Fibroblast of mammary gland (primary cell): ENCODE results near the gene NLRP5.

Experiments used
- DNase-seq: peaks from one replicate; pipeline ENCODE4 v3.0.0-alpha.2; 2010; ENCODE audit warnings: low read depth
- H3K4me3 ChIP-seq: 2 replicates; pipeline ENCODE4 v1.5.1; 2011; ENCODE audit warnings: low read depth, mild to moderate bottlenecking, low read length, moderate library complexity; ENCODE audit not compliant: control insufficient read depth
- CTCF ChIP-seq: conservative IDR thresholded peaks from 2 replicates; pipeline ENCODE4 v1.5.1; 2011; ENCODE audit warnings: low read depth, low read length, inconsistent platforms; ENCODE audit not compliant: control insufficient read depth, insufficient read depth

The NLRP5 gene

GRCh38 chr19:56098731-56099568 is 112.4 kb downstream of the NLRP5 start:
- no peak for TF ChIP-seq CTCF
- no peak overlapping the region for H3K4me3 ChIP-seq
- DNase-seq: no peak

- DNase-seq: no peak
- H3K4me3 ChIP-seq: no peak overlapping the region
- no peak for TF ChIP-seq CTCF
Measured at GRCh38 chr19:56099638-56100539, 113.3 kb downstream of the NLRP5 start.

- no peak for DNase-seq
Measured at GRCh38 chr19:56101095-56101494, 114.5 kb downstream of the NLRP5 start.

GRCh38 chr19:56101746-56102535 is 115.4 kb downstream of the NLRP5 start:
- no peak for TF ChIP-seq CTCF
- DNase-seq: no peak
- H3K4me3 ChIP-seq: no peak overlapping the region

More at GRCh38 chr19:56101095-56101494, 114.5 kb downstream of the NLRP5 start:
- TF ChIP-seq CTCF: no peak
- H3K4me3 ChIP-seq: no peak overlapping the region

GRCh38 chr19:56103027-56103614 is 116.5 kb downstream of the NLRP5 start:
- no peak for DNase-seq
- no peak for TF ChIP-seq CTCF
- H3K4me3 ChIP-seq: no peak overlapping the region

- H3K4me3 ChIP-seq: no peak overlapping the region
- no peak for DNase-seq
- no peak for TF ChIP-seq CTCF
Measured at GRCh38 chr19:56104423-56104822, 117.8 kb downstream of the NLRP5 start.
